K562 (cell line): ENCODE data around the gene PPFIA3. TPM values are rescaled to one million over a fixed set of nuclear protein-coding genes. Genes with fewer than 3 reads are reported as not detected.

Experiments used
- ASH1L ChIP-seq: fragments of 450-650 bp; IDR thresholded peaks from 2 replicates; pipeline ENCODE4 v1.6.1; 2018; ENCODE audit warnings: borderline replicate concordance, mild to moderate bottlenecking, low read depth; ENCODE audit not compliant: partially characterized antibody
- CBFB ChIP-seq: sonication (generic); formaldehyde crosslinking; IDR thresholded peaks from 2 replicates; pipeline ENCODE4 v1.4.0; 2020; ENCODE audit warnings: mild to moderate bottlenecking, missing genetic modification reagents
- FOXA1 ChIP-seq: fragments of 450-650 bp; IDR thresholded peaks from 2 replicates; pipeline ENCODE4 v1.6.1; 2016; ENCODE audit warnings: mild to moderate bottlenecking, borderline replicate concordance
- HES1 ChIP-seq: fragments of 450-650 bp; IDR thresholded peaks from 2 replicates; pipeline ENCODE4 v1.6.1; 2016; ENCODE audit warnings: low read depth, mild to moderate bottlenecking, moderate library complexity
- LEF1 ChIP-seq: fragments of 450-650 bp; IDR thresholded peaks from 2 replicates; pipeline ENCODE4 v1.6.1; 2016; ENCODE audit warnings: mild to moderate bottlenecking
- NONO ChIP-seq, 2 experiments: fragments of 200-400 bp in 1 of 2; fragments of 450-650 bp in 1 of 2; formaldehyde crosslinking in 1 of 2; IDR thresholded peaks; 2 replicates each; pipeline ENCODE4 v1.6.1; 2017; ENCODE audit warnings: low read depth in 2 of 2, mild to moderate bottlenecking in 2 of 2, moderate library complexity in 2 of 2, low read length in 1 of 2
- PHB ChIP-seq: fragments of 250-450 bp; sonication (Bioruptor Pico); IDR thresholded peaks from 2 replicates; pipeline ENCODE4 v1.5.0; 2021
- PKNOX1 ChIP-seq: fragments of 450-650 bp; IDR thresholded peaks from 2 replicates; pipeline ENCODE4 v1.6.1; 2016
- REST ChIP-seq, 2 experiments: fragments of 450-650 bp; formaldehyde crosslinking in 1 of 2; IDR thresholded peaks; 2 replicates each; pipeline versions ENCODE4 v1.4.0 to v1.6.1; 2014 to 2020; ENCODE audit warnings: mild to moderate bottlenecking in 2 of 2, borderline replicate concordance in 1 of 2, low read depth in 1 of 2
- RFX1 ChIP-seq: fragments of 450-650 bp; IDR thresholded peaks from 2 replicates; pipeline ENCODE4 v1.6.1; 2016; ENCODE audit warnings: mild to moderate bottlenecking, moderate library complexity
- SMARCB1 ChIP-seq: IDR thresholded peaks from 2 replicates; pipeline ENCODE4 v1.6.1; 2011; ENCODE audit warnings: improper control_type of control experiment, low read depth; ENCODE audit not compliant: insufficient read length
- ZEB2 ChIP-seq: fragments of 450-650 bp; IDR thresholded peaks from 2 replicates; pipeline ENCODE4 v1.6.1; 2016
- ZNF785 ChIP-seq: fragments of 250-450 bp; sonication (Bioruptor Pico); IDR thresholded peaks from 2 replicates; pipeline ENCODE4 v1.4.0; 2020; ENCODE audit warnings: mild to moderate bottlenecking
- polyA plus RNA-seq, 8 experiments: library from polyadenylated mRNA; depleted of rRNA in 4 of 8; stranded (reverse) in 5 of 8; unstranded in 3 of 8; fragments of >200 nt; fragmentation: Nextera tagmentation in 2 of 8; fragmentation: Illumina TruSeq in 1 of 8; extraction: Ambion mirVana in 2 of 8; extraction: Trizol in 1 of 8; gene quantifications; 2 replicates each; pipeline versions ENCODE4 v1.2.1 to v1.2.3, GENCODE V29; 2011 to 2014; ENCODE audit warnings: inconsistent platforms in 1 of 8, missing spikeins in 1 of 8
- total RNA-seq, 7 experiments: library from RNA; depleted of rRNA in 6 of 7; stranded (reverse); fragments of >200 nt in 6 of 7; fragmentation: Illumina TruSeq in 2 of 7; extraction: Trizol in 2 of 7; gene quantifications; 2 replicates each; pipeline versions ENCODE4 v1.2.1 to v1.2.3, GENCODE V29; 2011 to 2021; ENCODE audit warnings: low replicate concordance in 1 of 7
- TF ChIP-seq, protein P1 (sequence below): sonication (generic); formaldehyde crosslinking; IDR thresholded peaks from 2 replicates; pipeline ENCODE4 v1.8.0; 2022; ENCODE audit warnings: missing genetic modification reagents, mild to moderate bottlenecking, borderline replicate concordance
- TF ChIP-seq, protein P2 (sequence below): fragments of 450-650 bp; IDR thresholded peaks from 2 replicates; pipeline ENCODE4 v1.6.1; 2018; ENCODE audit warnings: mild to moderate bottlenecking, low read depth; ENCODE audit not compliant: partially characterized antibody

The PPFIA3 gene
- total and polyA plus RNA-seq, 9 of the 15 experiments (the other 6 are each of a cell fraction or from before 2014, with no cell fraction given), result 0.10 to 53.0 (median 17.6) TPM

DNA sequence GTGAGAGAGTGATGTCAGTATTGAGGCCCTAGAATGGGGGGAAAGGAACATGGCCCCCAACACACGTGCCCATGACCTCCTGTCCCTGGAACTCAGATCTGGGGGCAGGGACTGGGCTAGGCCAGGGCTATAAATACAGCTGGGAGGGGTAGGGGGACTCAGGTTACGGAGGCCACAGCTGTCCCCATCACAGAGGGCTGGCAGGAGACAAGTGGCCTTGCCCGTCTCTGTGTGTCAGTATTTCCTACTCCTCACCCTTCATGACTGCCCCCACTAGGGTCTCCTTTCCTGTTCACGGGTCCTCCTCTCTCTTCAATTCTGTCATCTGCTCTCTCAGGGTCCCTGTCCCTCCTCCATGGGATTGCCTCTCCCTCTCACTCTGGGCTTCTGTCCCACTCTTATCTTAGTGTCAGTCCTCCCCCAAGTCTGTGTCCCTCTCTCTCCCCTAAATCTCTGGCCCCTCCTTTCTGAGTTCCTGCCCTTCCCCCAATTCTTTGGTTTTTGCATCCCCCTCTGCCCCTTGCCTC is 36.5 kb downstream of the PPFIA3 start (continued):
- TF ChIP-seq, protein P1, sequence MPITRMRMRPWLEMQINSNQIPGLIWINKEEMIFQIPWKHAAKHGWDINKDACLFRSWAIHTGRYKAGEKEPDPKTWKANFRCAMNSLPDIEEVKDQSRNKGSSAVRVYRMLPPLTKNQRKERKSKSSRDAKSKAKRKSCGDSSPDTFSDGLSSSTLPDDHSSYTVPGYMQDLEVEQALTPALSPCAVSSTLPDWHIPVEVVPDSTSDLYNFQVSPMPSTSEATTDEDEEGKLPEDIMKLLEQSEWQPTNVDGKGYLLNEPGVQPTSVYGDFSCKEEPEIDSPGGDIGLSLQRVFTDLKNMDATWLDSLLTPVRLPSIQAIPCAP (CRISPR knock-in tag), result no peak
- TF ChIP-seq FOXA1, result no peak
- TF ChIP-seq SMARCB1, result no peak
- no peak for TF ChIP-seq CBFB (CRISPR knock-in tag)
- TF ChIP-seq ZEB2, result no peak
- peak; percentile 24; the same call in 1 of the 2 replicates for TF ChIP-seq LEF1
- no peak for TF ChIP-seq PHB (CRISPR knock-in tag)
- TF ChIP-seq HES1, result no peak
- no peak for TF ChIP-seq ZNF785 (CRISPR knock-in tag)
- 0 out of 2 replicates have a peak, but pooled peaks have one; percentile 11 for TF ChIP-seq REST (IDR thresholded peaks at IDR 0.05; ENCODE audit: borderline replicate concordance)
- TF ChIP-seq REST (CRISPR knock-in tag; IDR thresholded peaks at IDR 0.05; ENCODE audit: low read depth), result no peak
- TF ChIP-seq NONO (IDR thresholded peaks at IDR 0.05; ENCODE audit: low read depth in 2 of 2, low read length in 1 of 2), result no peak
- no peak for TF ChIP-seq RFX1
- TF ChIP-seq PKNOX1, result peak; percentile 56; the same call in 1 of the 2 replicates
- TF ChIP-seq, protein P2, sequence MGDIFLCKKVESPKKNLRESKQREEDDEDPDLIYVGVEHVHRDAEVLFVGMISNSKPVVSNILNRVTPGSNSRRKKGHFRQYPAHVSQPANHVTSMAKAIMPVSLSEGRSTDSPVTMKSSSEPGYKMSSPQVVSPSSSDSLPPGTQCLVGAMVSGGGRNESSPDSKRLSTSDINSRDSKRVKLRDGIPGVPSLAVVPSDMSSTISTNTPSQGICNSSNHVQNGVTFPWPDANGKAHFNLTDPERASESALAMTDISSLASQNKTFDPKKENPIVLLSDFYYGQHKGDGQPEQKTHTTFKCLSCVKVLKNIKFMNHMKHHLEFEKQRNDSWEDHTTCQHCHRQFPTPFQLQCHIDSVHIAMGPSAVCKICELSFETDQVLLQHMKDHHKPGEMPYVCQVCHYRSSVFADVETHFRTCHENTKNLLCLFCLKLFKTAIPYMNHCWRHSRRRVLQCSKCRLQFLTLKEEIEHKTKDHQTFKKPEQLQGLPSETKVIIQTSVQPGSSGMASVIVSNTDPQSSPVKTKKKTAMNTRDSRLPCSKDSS, result no peak
- no peak for TF ChIP-seq ASH1L
